Measurements from ENCODE around the gene FCHO1.
"Not testable (repeated sequence)": the region's sequence is repeated elsewhere in the genome, so short reads cannot be mapped to it uniquely, and the experiment has no call there.

Gene FCHO1

DNA sequence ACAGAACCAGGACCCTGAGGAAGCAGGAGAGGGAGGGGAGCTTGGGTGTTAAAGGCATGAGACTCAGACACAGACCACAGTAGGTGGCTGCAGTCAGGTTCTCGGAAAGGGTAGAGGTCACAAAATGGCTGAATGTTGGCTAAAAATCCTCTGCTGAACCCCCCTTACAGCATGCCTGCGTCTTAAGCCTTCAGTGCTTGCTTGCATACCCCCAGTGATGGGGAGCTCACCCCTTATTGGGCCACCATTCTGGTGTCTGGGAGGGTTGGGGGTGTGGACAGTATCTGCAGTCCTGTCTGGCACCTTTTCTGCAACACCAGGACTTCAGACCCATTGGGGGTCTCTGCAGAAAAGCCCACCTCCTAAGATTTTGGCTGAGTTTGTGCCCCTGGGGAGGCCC is 29.5 kb downstream of the FCHO1 start:
- TF ChIP-seq, protein P1, sequence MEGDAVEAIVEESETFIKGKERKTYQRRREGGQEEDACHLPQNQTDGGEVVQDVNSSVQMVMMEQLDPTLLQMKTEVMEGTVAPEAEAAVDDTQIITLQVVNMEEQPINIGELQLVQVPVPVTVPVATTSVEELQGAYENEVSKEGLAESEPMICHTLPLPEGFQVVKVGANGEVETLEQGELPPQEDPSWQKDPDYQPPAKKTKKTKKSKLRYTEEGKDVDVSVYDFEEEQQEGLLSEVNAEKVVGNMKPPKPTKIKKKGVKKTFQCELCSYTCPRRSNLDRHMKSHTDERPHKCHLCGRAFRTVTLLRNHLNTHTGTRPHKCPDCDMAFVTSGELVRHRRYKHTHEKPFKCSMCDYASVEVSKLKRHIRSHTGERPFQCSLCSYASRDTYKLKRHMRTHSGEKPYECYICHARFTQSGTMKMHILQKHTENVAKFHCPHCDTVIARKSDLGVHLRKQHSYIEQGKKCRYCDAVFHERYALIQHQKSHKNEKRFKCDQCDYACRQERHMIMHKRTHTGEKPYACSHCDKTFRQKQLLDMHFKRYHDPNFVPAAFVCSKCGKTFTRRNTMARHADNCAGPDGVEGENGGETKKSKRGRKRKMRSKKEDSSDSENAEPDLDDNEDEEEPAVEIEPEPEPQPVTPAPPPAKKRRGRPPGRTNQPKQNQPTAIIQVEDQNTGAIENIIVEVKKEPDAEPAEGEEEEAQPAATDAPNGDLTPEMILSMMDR (IDR thresholded peaks at IDR 0.05; ENCODE audit: low read depth, low read length, missing control alignments), result no peak
- H3K4me3 ChIP-seq (ENCODE audit: low read depth, low read length), result no peak overlapping the region
- in situ Hi-C loops (cut with HindIII; ENCODE audit: low sequenced_read_pairs), result no loop called here
- DNase-seq (ENCODE audit: low read depth), result no peak

GRCh38 chr19:17783721-17784120 is 32.4 kb downstream of the FCHO1 start:
- in situ Hi-C loops (cut with HindIII; ENCODE audit: low sequenced_read_pairs); DNase-seq (ENCODE audit: low read depth); H3K4me3 ChIP-seq (ENCODE audit: low read depth, low read length): not testable (repeated sequence)

- in situ Hi-C loops (cut with HindIII; ENCODE audit: low sequenced_read_pairs), result no loop called here
- no peak overlapping the region for H3K4me3 ChIP-seq (ENCODE audit: low read depth, low read length)
- DNase-seq (ENCODE audit: low read depth), result peak; percentile 11
Observed at GRCh38 chr19:17784201-17785008, 33.1 kb downstream of the FCHO1 start.

DNA sequence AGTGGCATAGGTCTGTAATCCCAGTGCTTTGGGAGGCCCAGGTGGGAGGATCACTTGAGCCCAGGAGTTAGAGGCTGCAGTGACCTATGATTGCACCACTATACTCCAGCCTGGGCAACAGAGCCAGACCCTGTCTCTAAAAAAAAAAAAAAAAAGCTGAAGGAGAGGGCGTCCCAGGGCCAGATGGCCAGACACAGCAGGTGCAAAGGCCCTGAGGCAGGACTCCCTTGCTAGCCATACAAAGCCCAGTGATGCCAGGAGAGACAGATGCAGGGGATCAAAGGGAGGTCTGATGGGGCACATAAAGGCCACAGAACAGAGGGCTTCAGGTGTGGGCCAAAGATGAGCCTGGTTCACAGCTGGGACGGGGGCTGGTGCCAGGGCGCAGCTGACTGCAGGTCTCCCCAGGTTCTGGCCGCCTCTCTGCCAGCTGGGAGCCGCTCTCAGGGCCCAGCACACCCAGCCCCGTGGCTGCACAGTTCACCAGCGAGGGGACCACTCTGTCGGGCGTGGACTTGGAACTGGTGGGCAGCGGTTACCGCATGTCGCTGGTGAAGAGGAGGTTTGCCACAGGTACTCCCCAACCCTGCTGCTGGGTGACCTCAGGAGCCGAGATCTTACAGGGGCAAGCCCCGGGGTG is 36.1 kb downstream of the FCHO1 start:
- DNase-seq (ENCODE audit: low read depth), result no peak
- no peak overlapping the region for H3K4me3 ChIP-seq (ENCODE audit: low read depth, low read length)
- in situ Hi-C loops (cut with HindIII; ENCODE audit: low sequenced_read_pairs), result no loop called here
- TF ChIP-seq, protein P1 (IDR thresholded peaks at IDR 0.05; ENCODE audit: low read depth, low read length, missing control alignments), result no peak

More at GRCh38 chr19:17784201-17785008, 33.1 kb downstream of the FCHO1 start:
- TF ChIP-seq, protein P1 (IDR thresholded peaks at IDR 0.05; ENCODE audit: low read depth, low read length, missing control alignments), result peak; percentile 86

GRCh38 chr19:17788632-17789031 is 37.4 kb downstream of the FCHO1 start:
- TF ChIP-seq, protein P1 (IDR thresholded peaks at IDR 0.05; ENCODE audit: low read depth, low read length, missing control alignments), result no peak
- no peak overlapping the region for H3K4me3 ChIP-seq (ENCODE audit: low read depth, low read length)
- in situ Hi-C loops (cut with HindIII; ENCODE audit: low sequenced_read_pairs), result no loop called here
- DNase-seq (ENCODE audit: low read depth), result no peak

GRCh38 chr19:17790059-17790780 is 38.9 kb downstream of the FCHO1 start:
- H3K4me3 ChIP-seq (ENCODE audit: low read depth, low read length), result no peak overlapping the region
- in situ Hi-C loops (cut with HindIII; ENCODE audit: low sequenced_read_pairs), result no loop called here
- no peak for DNase-seq (ENCODE audit: low read depth)

More at GRCh38 chr19:17790059-17790780, 38.9 kb downstream of the FCHO1 start:
- TF ChIP-seq, protein P1 (IDR thresholded peaks at IDR 0.05; ENCODE audit: low read depth, low read length, missing control alignments), result no peak

All from astrocyte of the cerebellum (primary cell).